Measurements from ENCODE around the gene ATOH1.

GRCh38 chr4:93867416-93868001 is 39.0 kb downstream of the ATOH1 start:
- no peak for TF ChIP-seq POLR2A (IDR thresholded peaks at IDR 0.05)
- TF ChIP-seq CTCF (IDR thresholded peaks at IDR 0.05), result no peak
- no peak for TF ChIP-seq EP300 (IDR thresholded peaks at IDR 0.05)
